Osteocyte (in vitro differentiated cells): Measurements from ENCODE around the gene MARCHF10. TPM values are rescaled to one million over a fixed set of nuclear protein-coding genes. Genes with fewer than 3 reads are reported as not detected.

Experiments
- DNase-seq: peaks from one replicate; pipeline ENCODE4 v3.0.0; 2021; ENCODE audit warnings: mixed read lengths; ENCODE audit not compliant: unreplicated experiment; ENCODE audit errors: extremely low spot score
- H3K27ac Mint-ChIP-seq: one replicate; pipeline ENCODE4 v1.8.0; 2021; ENCODE audit warnings: mild to moderate bottlenecking, mixed read lengths; ENCODE audit not compliant: unreplicated experiment
- H3K27me3 Mint-ChIP-seq: one replicate; pipeline ENCODE4 v1.8.0; 2021; ENCODE audit warnings: mixed read lengths; ENCODE audit not compliant: unreplicated experiment
- H3K36me3 Mint-ChIP-seq: one replicate; pipeline ENCODE4 v1.8.0; 2021; ENCODE audit warnings: mixed read lengths; ENCODE audit not compliant: unreplicated experiment
- H3K4me1 Mint-ChIP-seq: one replicate; pipeline ENCODE4 v1.8.0; 2021; ENCODE audit warnings: mixed read lengths; ENCODE audit not compliant: unreplicated experiment
- H3K4me3 Mint-ChIP-seq: one replicate; pipeline ENCODE4 v1.8.0; 2021; ENCODE audit warnings: mild to moderate bottlenecking, moderate library complexity, mixed read lengths; ENCODE audit not compliant: unreplicated experiment
- H3K9me3 Mint-ChIP-seq: one replicate; pipeline ENCODE4 v1.8.0; 2021; ENCODE audit warnings: mixed read lengths; ENCODE audit not compliant: unreplicated experiment
- CTCF ChIP-seq: fragments of 200-600 bp; sonication (generic); IDR thresholded peaks from 2 replicates; pipeline ENCODE4 v1.5.0; 2021; ENCODE audit warnings: antibody characterized with exemption, mild to moderate bottlenecking, moderate library complexity
- total RNA-seq: library from RNA; stranded (reverse); gene quantifications from 2 replicates; pipeline ENCODE4 v1.2.1, GENCODE V29; 2021

The MARCHF10 gene
- total RNA-seq, 1 donor from 2014 or later = not detected

GRCh38 chr17:62718429-62718828 lies 89.7 kb downstream of the MARCHF10 start:
- no peak overlapping the region for H3K27ac Mint-ChIP-seq
- H3K4me3 Mint-ChIP-seq = no peak overlapping the region
- H3K9me3 Mint-ChIP-seq = peaks cover 7% of the 10 kb centered on the region
- H3K4me1 Mint-ChIP-seq = peaks cover 3% of the 10 kb centered on the region
- no peak for DNase-seq
- peaks cover 7% of the 10 kb centered on the region for H3K27me3 Mint-ChIP-seq
- TF ChIP-seq CTCF = no peak
- H3K36me3 Mint-ChIP-seq = no peaks in the 10 kb centered on the region

GRCh38 chr17:62717889-62718288 lies 90.2 kb downstream of the MARCHF10 start:
- DNase-seq = no peak
- H3K36me3 Mint-ChIP-seq = no peaks in the 10 kb centered on the region

GRCh38 chr17:62717589-62717855 lies 90.6 kb downstream of the MARCHF10 start:
- Mint-ChIP-seq H3K36me3 (no peaks in the 10 kb centered on the region), H3K4me3 (no peak overlapping the region), H3K27ac (no peak overlapping the region), H3K9me3 (peaks cover 7% of the 10 kb centered on the region), H3K4me1 (peaks cover under 1% of the 10 kb centered on the region), H3K27me3 (peaks cover 6% of the 10 kb centered on the region)
- TF ChIP-seq CTCF = no peak
- no peak for DNase-seq

More at GRCh38 chr17:62717889-62718288, 90.2 kb downstream of the MARCHF10 start:
- Mint-ChIP-seq H3K27ac (no peak overlapping the region), H3K4me3 (no peak overlapping the region), H3K27me3 (peaks cover 7% of the 10 kb centered on the region), H3K4me1 (peaks cover 3% of the 10 kb centered on the region), H3K9me3 (peaks cover 7% of the 10 kb centered on the region)
- TF ChIP-seq CTCF = no peak

GRCh38 chr17:62716834-62717588 lies 91.1 kb downstream of the MARCHF10 start:
- Mint-ChIP-seq H3K4me1 (no peaks in the 10 kb centered on the region), H3K9me3 (peaks cover 7% of the 10 kb centered on the region), H3K27me3 (peaks cover 5% of the 10 kb centered on the region), H3K36me3 (no peaks in the 10 kb centered on the region), H3K4me3 (no peak overlapping the region), H3K27ac (no peak overlapping the region)
- DNase-seq = no peak
- TF ChIP-seq CTCF = no peak

- Mint-ChIP-seq H3K4me1 (no peaks in the 10 kb centered on the region), H3K9me3 (peaks cover 7% of the 10 kb centered on the region), H3K27me3 (peaks cover 5% of the 10 kb centered on the region), H3K27ac (no peak overlapping the region), H3K36me3 (no peaks in the 10 kb centered on the region), H3K4me3 (no peak overlapping the region)
- TF ChIP-seq CTCF = no peak
- no peak for DNase-seq
Measured at GRCh38 chr17:62715882-62716390, 92.2 kb downstream of the MARCHF10 start.
